GM21515 (cell line): ENCODE results near the gene TPRN.
A peak's percentile ranks its signal among the peaks of the same experiment; 100 is the strongest.

Experiments
- ATAC-seq: cut with Tn5 transposase; IDR thresholded peaks from one replicate; pipeline ENCODE4 v1.9.1; 2021; ENCODE audit not compliant: unreplicated experiment

TPRN gene

DNA sequence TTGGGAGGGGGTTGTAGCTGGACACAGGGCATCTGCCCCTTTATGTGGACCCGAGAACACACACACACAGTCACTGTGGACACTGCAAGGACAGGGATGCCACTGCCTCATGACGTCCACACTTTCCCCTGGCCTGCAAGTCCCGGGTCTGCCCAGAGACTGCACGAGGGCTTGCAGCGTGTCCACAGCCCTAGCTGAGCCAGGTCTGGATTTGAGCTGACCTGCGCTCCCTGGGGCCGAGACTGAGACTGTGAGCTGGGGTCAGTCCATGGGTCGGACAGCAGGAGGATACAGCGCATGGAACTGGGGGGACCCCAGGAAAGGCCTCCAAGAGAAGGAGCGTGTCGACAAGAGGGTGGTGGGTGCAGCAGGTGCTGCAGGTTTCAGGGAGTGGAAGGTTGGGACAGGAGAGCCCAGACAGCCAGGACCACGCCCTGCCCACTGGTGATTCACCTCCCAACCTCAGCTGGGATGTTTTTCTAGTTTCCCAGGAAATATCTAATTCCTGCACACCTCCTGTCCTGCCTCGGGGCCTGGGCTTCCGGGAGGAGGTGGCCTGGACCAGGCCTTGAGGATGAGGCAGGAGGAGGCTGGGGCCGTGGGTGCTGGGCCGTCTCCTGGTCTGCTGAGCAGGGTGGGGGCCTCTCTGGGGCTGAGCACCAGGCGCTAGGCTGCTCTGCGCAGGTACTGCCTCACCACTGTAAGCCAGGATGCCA, 26.0 kb upstream of the TPRN start:
- no peak for ATAC-seq

DNA sequence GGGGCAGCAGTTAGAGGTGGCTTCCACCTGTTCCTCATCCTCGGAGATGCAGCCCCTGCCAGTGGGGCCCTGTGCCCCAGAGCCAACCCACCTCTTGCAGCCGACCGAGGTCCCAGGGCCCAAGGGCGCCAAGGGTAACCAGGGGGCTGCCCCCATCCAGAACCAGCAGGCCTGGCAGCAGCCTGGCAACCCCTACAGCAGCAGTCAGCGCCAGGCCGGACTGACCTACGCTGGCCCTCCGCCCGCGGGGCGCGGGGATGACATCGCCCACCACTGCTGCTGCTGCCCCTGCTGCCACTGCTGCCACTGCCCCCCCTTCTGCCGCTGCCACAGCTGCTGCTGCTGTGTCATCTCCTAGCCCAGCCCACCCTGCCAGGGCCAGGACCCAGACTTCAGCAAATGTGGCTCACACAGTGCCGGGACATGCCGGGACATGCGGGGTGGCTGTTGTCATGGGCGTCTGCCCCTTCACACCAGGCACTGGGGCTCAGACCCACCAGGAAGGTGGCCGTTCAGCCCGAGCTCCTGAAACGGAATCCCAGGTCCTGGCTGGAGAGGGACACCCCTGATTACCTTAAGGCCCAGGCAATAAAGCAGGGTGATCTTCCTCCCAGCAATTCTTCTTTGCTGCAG, 25.3 kb upstream of the TPRN start:
- no peak for ATAC-seq

- no peak for ATAC-seq
Measured at GRCh38 chr9:137224830-137225694, 24.5 kb upstream of the TPRN start, which contains the start of gene CYSRT1. CYSRT1 (plus strand) TSS chr9:137225174; CDS start chr9:137225622, 448 bp downstream.

- peak; percentile 63 for ATAC-seq
Measured at GRCh38 chr9:137223078-137223970, 22.8 kb upstream of the TPRN start.

GRCh38 chr9:137222190-137223077, 21.9 kb upstream of the TPRN start, which contains the start of gene RNF208:
RNF208 (minus strand) TSS chr9:137222240; CDS start chr9:137221212, 1,028 bp downstream.
- ATAC-seq, result no peak

DNA sequence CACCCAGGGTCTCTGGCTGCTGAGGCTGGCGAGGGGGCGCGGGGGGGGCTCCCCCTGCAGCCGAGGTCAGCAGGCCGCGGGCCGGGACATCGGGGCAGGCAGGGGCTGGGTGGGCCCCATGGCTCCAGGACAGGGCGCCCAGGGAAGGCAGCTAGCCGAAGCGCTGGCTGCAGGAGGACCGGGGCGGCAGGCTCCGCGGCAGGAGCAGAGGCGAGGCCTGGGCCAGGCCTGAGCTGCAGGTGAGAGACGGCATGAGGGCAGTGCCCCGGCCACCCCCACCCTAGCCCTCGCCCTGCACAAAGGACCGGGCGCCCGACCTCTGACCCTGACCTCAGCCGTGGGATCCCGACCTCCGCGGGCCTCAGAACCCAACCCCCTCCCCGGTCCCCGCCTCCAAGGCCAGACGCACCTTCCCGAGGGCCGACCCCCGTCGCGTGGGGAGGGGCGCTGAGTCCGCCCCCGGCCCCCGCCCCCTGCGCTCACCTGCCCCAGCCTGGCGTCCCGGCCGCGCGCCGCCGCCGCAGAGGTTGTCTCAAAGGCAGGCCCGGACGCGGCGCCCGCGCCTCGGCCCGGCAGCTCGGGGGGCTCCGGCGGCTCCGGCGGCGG, 21.1 kb upstream of the TPRN start:
- no peak for ATAC-seq

GRCh38 chr9:137221095-137221505, 20.6 kb upstream of the TPRN start:
- ATAC-seq, result no peak

- no peak for ATAC-seq
Measured at GRCh38 chr9:137220317-137221094, 20.0 kb upstream of the TPRN start.

- ATAC-seq, result no peak
Measured at GRCh38 chr9:137219757-137220316, 19.3 kb upstream of the TPRN start.

DNA sequence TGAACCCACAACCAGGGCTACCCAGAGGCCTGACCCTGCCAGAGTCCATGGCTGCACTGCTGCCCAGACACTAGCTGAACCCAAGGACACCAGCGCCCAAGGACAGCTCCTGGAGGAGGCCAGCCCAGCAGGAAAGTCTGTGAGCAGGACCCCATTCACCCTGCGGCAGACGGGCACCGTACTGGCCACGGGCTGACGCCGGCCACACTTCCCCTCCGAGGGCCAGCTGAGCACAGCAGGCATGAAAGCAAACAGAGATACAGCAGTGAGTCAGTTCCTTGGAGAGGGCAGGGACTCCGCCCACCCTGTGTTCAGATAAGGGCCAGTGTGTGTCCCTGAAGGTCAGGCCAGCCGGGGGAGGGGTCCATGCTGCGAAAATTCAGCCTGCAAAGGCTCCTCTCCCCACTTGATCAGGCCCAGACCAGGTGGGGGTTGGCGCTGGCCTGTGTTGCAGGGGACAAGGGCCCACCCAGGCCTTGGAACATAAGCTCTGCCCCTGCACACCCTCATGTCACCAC, 18.3 kb upstream of the TPRN start:
- no peak for ATAC-seq

DNA sequence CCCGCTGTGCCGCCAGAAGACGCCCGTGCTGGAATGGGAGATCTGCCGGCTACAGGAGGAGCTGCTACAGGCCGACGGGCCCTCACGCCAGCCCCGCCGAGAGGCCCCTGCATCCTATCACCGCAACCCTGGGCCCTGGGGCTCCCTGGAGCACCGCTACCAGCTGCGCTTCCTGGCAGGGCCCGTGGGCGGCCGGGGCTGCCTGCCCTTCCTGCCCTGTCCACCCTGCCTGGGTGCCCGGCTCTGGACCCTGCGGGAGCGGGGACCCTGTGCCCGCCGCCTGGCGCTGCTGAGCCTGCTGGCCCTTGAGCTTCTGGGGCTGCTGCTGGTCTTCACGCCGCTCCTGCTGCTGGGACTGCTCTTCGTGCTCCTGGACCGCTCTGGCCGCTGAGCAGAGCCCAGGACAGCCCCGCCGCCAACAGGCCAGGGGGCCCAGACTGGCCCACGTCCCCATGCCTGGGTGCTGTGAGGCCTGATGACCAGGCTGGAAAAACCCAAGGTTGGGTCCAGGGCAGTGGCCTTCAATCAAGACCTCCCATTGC, 17.7 kb upstream of the TPRN start:
- no peak for ATAC-seq

GRCh38 chr9:137217276-137218211, 17.0 kb upstream of the TPRN start:
- ATAC-seq, result no peak

DNA sequence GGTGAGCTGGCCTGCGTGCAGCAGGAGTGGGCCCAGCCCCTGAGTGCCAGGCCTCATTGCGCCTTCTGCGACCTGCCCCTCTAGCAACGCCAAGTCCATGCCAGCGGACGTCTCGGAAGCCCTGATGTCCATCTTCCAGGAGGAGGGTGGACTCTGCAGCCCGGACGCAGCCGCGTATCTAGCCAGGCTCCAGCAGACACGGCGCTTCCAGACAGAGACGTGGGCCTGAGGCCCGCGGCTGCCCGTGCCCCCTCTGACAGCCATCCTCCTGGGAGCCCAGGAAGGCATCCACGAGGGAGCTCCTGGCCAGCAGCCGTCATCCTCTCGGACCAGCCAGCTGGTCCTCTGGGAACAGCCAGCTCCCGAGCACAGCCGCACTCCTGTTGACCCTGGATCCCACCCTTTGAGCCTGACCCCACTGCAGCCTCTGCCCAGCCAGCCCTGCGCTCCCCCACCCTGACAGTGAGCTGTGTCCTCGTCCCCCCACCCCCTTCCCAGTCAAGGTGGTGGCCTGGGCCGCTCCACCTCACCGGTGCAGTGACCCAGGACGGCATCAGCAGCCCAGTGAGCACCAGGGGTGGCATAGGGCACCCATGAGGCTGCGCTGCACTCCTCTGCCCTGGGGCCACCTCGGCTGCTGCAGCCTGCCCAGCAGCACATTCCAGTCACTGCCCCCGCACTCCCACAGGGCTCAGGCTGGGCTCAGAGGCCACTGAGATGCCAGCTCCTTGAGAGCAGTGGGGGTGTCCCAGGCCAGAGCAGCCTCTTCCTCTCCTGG, 15.8 kb upstream of the TPRN start:
- ATAC-seq, result no peak

GRCh38 chr9:137215196-137215986, 14.8 kb upstream of the TPRN start:
- ATAC-seq, result no peak

DNA sequence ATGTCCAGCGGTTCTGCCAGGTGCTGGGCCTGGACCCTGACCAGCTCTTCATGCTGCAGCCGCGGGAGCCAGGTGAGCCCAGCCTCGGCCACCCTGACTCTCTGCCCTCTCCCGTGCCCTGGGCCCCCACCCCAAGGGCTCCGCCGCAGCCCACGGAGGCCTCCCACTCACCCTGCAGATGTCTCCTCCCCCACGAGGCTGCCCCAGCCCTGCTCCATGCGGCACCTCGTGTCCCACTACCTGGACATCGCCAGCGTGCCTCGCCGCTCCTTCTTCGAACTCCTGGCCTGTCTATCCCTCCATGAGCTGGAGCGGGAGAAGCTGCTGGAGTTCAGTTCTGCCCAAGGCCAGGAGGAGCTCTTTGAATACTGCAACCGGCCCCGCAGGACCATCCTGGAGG, 14.1 kb upstream of the TPRN start:
- ATAC-seq, result no peak
